MM.1S (cell line): ENCODE results near the gene SPIRE1.

Experiments
- DNase-seq: peaks from one replicate; pipeline ENCODE4 v3.0.0-alpha.2; 2015
- H2AFZ ChIP-seq: fragments of 300-600 bp; sonication (generic); 2 replicates; pipeline ENCODE4 v1.6.0; 2016; ENCODE audit warnings: antibody characterized with exemption, low read length
- H3F3A ChIP-seq: fragments of 300-600 bp; sonication (generic); 2 replicates; pipeline ENCODE4 v1.6.1; 2016; ENCODE audit warnings: mild to moderate bottlenecking, antibody characterized with exemption, low read length, moderate library complexity, mixed read lengths; ENCODE audit not compliant: insufficient read depth
- H3K27ac ChIP-seq: fragments of 300-600 bp; sonication (generic); 2 replicates; pipeline ENCODE4 v1.5.1; 2016; ENCODE audit warnings: mild to moderate bottlenecking, low read length
- H3K27me3 ChIP-seq: fragments of 300-600 bp; sonication (generic); replicated peaks from 2 replicates; pipeline ENCODE4 v1.6.0; 2016; ENCODE audit warnings: low read length; ENCODE audit not compliant: insufficient read depth
- H3K36me3 ChIP-seq: fragments of 300-600 bp; sonication (generic); replicated peaks from 2 replicates; pipeline ENCODE4 v1.6.1; 2016; ENCODE audit warnings: mild to moderate bottlenecking, low read length, mixed read lengths; ENCODE audit not compliant: insufficient read depth
- H3K4me1 ChIP-seq: fragments of 300-600 bp; sonication (generic); 2 replicates; pipeline ENCODE4 v1.6.1; 2016; ENCODE audit warnings: low read length, mixed read lengths
- H3K4me2 ChIP-seq: fragments of 300-600 bp; sonication (generic); 2 replicates; pipeline ENCODE4 v1.6.0; 2016; ENCODE audit warnings: low read depth, low read length
- H3K4me3 ChIP-seq: fragments of 300-600 bp; sonication (generic); 2 replicates; pipeline ENCODE4 v1.5.1; 2016; ENCODE audit warnings: low read length, mixed read lengths
- H3K79me2 ChIP-seq: fragments of 300-600 bp; sonication (generic); 2 replicates; pipeline ENCODE4 v1.6.1; 2016; ENCODE audit warnings: mixed run types, low read length, mixed read lengths
- H3K9ac ChIP-seq: fragments of 300-600 bp; sonication (generic); 2 replicates; pipeline ENCODE4 v1.6.1; 2016; ENCODE audit warnings: low read length, mixed read lengths
- H3K9me2 ChIP-seq: fragments of 300-600 bp; sonication (generic); replicated peaks from 2 replicates; pipeline ENCODE4 v1.6.1; 2016; ENCODE audit warnings: mild to moderate bottlenecking, low read length, mixed read lengths; ENCODE audit not compliant: insufficient read depth
- H3K9me3 ChIP-seq: fragments of 300-600 bp; sonication (generic); replicated peaks from 2 replicates; pipeline ENCODE4 v1.6.1; 2016; ENCODE audit warnings: mild to moderate bottlenecking, low read length, mixed read lengths; ENCODE audit not compliant: insufficient read depth
- H4K20me1 ChIP-seq: fragments of 300-600 bp; sonication (generic); 2 replicates; pipeline ENCODE4 v1.6.1; 2016; ENCODE audit warnings: mild to moderate bottlenecking, low read length, moderate library complexity, mixed read lengths; ENCODE audit not compliant: insufficient read depth
- EZH2 ChIP-seq: fragments of 300-600 bp; sonication (generic); optimal IDR thresholded peaks from 2 replicates; pipeline ENCODE3; 2017; ENCODE audit warnings: low read depth, mild to moderate bottlenecking, antibody characterized with exemption, low read length, mixed read lengths
- EZH2phosphoT487 ChIP-seq: fragments of 300-600 bp; sonication (generic); IDR thresholded peaks from 2 replicates; pipeline ENCODE4 v1.6.1; 2018; ENCODE audit warnings: antibody characterized with exemption, low read length
- TF ChIP-seq, protein P1 (sequence below): fragments of 300-600 bp; sonication (generic); IDR thresholded peaks from 2 replicates; pipeline ENCODE4 v1.5.1; 2016; ENCODE audit warnings: antibody characterized with exemption, low read length, mixed read lengths

Gene SPIRE1

DNA sequence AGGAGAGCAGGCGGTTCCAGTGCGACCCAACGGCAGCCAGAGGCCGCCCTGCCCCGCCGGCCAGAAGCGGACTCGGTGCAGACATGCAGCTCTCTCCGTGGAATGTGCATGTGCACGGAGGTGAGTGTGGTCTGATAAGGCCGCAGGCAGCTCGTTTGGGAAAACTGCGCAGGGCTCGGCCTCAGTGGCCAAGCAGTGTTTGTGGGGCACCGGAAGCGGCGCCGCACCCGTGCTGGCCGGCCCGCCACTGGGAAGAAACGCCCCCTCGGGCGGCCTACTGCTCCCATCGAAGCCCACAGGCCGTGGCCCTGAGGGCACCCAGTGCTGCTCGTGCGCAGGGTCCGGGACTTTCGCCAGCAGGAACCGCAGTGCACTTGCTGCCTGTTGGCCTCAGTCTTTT is 225.0 kb downstream of the SPIRE1 start:
- no peak overlapping the region for H3K4me3 ChIP-seq
- no peak overlapping the region for H2AFZ ChIP-seq
- TF ChIP-seq, protein P1, sequence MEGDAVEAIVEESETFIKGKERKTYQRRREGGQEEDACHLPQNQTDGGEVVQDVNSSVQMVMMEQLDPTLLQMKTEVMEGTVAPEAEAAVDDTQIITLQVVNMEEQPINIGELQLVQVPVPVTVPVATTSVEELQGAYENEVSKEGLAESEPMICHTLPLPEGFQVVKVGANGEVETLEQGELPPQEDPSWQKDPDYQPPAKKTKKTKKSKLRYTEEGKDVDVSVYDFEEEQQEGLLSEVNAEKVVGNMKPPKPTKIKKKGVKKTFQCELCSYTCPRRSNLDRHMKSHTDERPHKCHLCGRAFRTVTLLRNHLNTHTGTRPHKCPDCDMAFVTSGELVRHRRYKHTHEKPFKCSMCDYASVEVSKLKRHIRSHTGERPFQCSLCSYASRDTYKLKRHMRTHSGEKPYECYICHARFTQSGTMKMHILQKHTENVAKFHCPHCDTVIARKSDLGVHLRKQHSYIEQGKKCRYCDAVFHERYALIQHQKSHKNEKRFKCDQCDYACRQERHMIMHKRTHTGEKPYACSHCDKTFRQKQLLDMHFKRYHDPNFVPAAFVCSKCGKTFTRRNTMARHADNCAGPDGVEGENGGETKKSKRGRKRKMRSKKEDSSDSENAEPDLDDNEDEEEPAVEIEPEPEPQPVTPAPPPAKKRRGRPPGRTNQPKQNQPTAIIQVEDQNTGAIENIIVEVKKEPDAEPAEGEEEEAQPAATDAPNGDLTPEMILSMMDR: no peak
- no peak for TF ChIP-seq EZH2
- no peak for TF ChIP-seq EZH2phosphoT487
- H3K27ac ChIP-seq: no peak overlapping the region
- no peaks in the 10 kb centered on the region for H4K20me1 ChIP-seq
- no peaks in the 10 kb centered on the region for H3K79me2 ChIP-seq
- H3F3A ChIP-seq: no peaks in the 10 kb centered on the region
- H3K4me2 ChIP-seq: no peak overlapping the region
- no peaks in the 10 kb centered on the region for H3K4me1 ChIP-seq
- no peak for DNase-seq
- no peaks in the 10 kb centered on the region for H3K9me3 ChIP-seq
- H3K27me3 ChIP-seq: no peaks in the 10 kb centered on the region
- no peaks in the 10 kb centered on the region for H3K36me3 ChIP-seq
- no peak overlapping the region for H3K9ac ChIP-seq
- no peaks in the 10 kb centered on the region for H3K9me2 ChIP-seq

GRCh38 chr18:12432196-12432595 is 225.7 kb downstream of the SPIRE1 start:
- no peak overlapping the region for H3K4me2 ChIP-seq
- H3K4me3 ChIP-seq: no peak overlapping the region
- no peaks in the 10 kb centered on the region for H3K27me3 ChIP-seq
- H4K20me1 ChIP-seq: no peaks in the 10 kb centered on the region
- no peak overlapping the region for H3K9ac ChIP-seq
- no peaks in the 10 kb centered on the region for H3K9me3 ChIP-seq
- H2AFZ ChIP-seq: no peak overlapping the region
- no peaks in the 10 kb centered on the region for H3K4me1 ChIP-seq
- no peaks in the 10 kb centered on the region for H3K9me2 ChIP-seq
- no peaks in the 10 kb centered on the region for H3K36me3 ChIP-seq
- H3F3A ChIP-seq: no peaks in the 10 kb centered on the region
- no peaks in the 10 kb centered on the region for H3K79me2 ChIP-seq
- H3K27ac ChIP-seq: no peak overlapping the region
- no peak for TF ChIP-seq EZH2phosphoT487
- no peak for TF ChIP-seq EZH2
- TF ChIP-seq, protein P1: no peak
- no peak for DNase-seq

- no peak overlapping the region for H2AFZ ChIP-seq
- H3K4me2 ChIP-seq: no peak overlapping the region
- H3K9ac ChIP-seq: no peak overlapping the region
- TF ChIP-seq, protein P1: no peak
- no peak for TF ChIP-seq EZH2
- H3K27ac ChIP-seq: no peak overlapping the region
- H3K27me3 ChIP-seq: no peaks in the 10 kb centered on the region
- H3K9me3 ChIP-seq: no peaks in the 10 kb centered on the region
- no peaks in the 10 kb centered on the region for H3K4me1 ChIP-seq
- no peak overlapping the region for H3K4me3 ChIP-seq
- no peaks in the 10 kb centered on the region for H4K20me1 ChIP-seq
- H3K36me3 ChIP-seq: no peaks in the 10 kb centered on the region
- no peak for DNase-seq
- H3F3A ChIP-seq: no peaks in the 10 kb centered on the region
- no peaks in the 10 kb centered on the region for H3K79me2 ChIP-seq
- no peaks in the 10 kb centered on the region for H3K9me2 ChIP-seq
Observed at GRCh38 chr18:12431561-12431960, 226.3 kb downstream of the SPIRE1 start.
